Left lung (tissue), 10 donors: ENCODE measurements around the gene PAMR1. TPM values are rescaled to one million over a fixed set of nuclear protein-coding genes. Genes with fewer than 3 reads are reported as not detected.
"Not testable (repeated sequence)": the region's sequence is repeated elsewhere in the genome, so short reads cannot be mapped to it uniquely, and the experiment has no call there.

Experiments
- ATAC-seq: fragments of 200-7000 bp; cut with Tn5 transposase; one replicate; pipeline ENCODE4 v1.9.1; 2020; ENCODE audit warnings: moderate library complexity
- DNase-seq, 4 donors: peaks; one replicate each; pipeline ENCODE4 v3.0.0-alpha.2; 2013 to 2020
- H3K27ac ChIP-seq, 2 donors: fragments of 200-600 bp; sonication (generic) in 1 of 2; one replicate each; pipeline versions ENCODE4 v1.5.0 to v1.8.0; 2020 to 2021
- H3K27me3 ChIP-seq, 2 donors: fragments of 200-600 bp; sonication (generic) in 1 of 2; one replicate each; pipeline versions ENCODE4 v1.5.0 to v1.8.0; 2020 to 2021
- H3K36me3 ChIP-seq, 2 donors: fragments of 200-600 bp; sonication (generic) in 1 of 2; one replicate each; pipeline versions ENCODE4 v1.5.0 to v1.8.0; 2020 to 2021
- H3K4me1 ChIP-seq, 2 donors: fragments of 200-600 bp; one replicate each; pipeline ENCODE4 v1.8.0; 2021
- H3K4me3 ChIP-seq, 2 donors: fragments of 200-600 bp; sonication (generic) in 1 of 2; one replicate each; pipeline versions ENCODE4 v1.5.0 to v1.8.0; 2020 to 2021; ENCODE audit warnings: mild to moderate bottlenecking in 1 of 2
- H3K9me3 ChIP-seq, 2 donors: fragments of 200-600 bp; sonication (generic) in 1 of 2; one replicate each; pipeline versions ENCODE4 v1.5.0 to v1.8.0; 2020 to 2021
- intact Hi-C, 2 donors: fragments of 100-400 bp; cut with DNase I; formaldehyde crosslinking; loops; one replicate each; pipeline versions ENCODE4 v1.11.2 to v1.14.2; 2022
- polyA plus RNA-seq, 6 donors: library from polyadenylated mRNA; unstranded; fragments of 120-200 nt; gene quantifications; one replicate each; pipeline ENCODE4 v1.2.1, GENCODE V29; 2013; ENCODE audit not compliant: insufficient read length in 6 of 6
- total RNA-seq, 2 donors: library from RNA; stranded (reverse); fragmentation: NEBNext Ultra II Directional; extraction: Animal tissue kit (Norgen Biotek cat#: 25700); gene quantifications; one replicate each; pipeline ENCODE4 v1.2.1, GENCODE V29; 2021
- TF ChIP-seq, protein P1 (sequence below), 2 donors: fragments of 200-600 bp; sonication (generic) in 1 of 2; IDR thresholded peaks; one replicate each; pipeline versions ENCODE4 v1.5.0 to v1.8.0; 2021; ENCODE audit warnings: antibody characterized with exemption in 2 of 2
- donor health status: DM: no; HTN: yes; CAD: no.
- donor health status: DM: no; HTN: no; CAD: no.

Gene PAMR1
- total and polyA plus RNA-seq, 8 donors = 0.65 to 14.4 (median 9.1) TPM

GRCh38 chr11:35524780-35525179, 636 bp downstream of the PAMR1 start:
- TF ChIP-seq, protein P1, sequence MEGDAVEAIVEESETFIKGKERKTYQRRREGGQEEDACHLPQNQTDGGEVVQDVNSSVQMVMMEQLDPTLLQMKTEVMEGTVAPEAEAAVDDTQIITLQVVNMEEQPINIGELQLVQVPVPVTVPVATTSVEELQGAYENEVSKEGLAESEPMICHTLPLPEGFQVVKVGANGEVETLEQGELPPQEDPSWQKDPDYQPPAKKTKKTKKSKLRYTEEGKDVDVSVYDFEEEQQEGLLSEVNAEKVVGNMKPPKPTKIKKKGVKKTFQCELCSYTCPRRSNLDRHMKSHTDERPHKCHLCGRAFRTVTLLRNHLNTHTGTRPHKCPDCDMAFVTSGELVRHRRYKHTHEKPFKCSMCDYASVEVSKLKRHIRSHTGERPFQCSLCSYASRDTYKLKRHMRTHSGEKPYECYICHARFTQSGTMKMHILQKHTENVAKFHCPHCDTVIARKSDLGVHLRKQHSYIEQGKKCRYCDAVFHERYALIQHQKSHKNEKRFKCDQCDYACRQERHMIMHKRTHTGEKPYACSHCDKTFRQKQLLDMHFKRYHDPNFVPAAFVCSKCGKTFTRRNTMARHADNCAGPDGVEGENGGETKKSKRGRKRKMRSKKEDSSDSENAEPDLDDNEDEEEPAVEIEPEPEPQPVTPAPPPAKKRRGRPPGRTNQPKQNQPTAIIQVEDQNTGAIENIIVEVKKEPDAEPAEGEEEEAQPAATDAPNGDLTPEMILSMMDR (IDR thresholded peaks at IDR 0.05) = no peak
- intact Hi-C loops = no loop called here
- no peaks in the 10 kb centered on the region for H3K4me1 ChIP-seq
- peaks cover 8 to 66% of the 10 kb centered on the region in 2 donors for H3K27me3 ChIP-seq
- no peak overlapping the region for H3K27ac ChIP-seq
- DNase-seq (no peak), ATAC-seq (no peak)
- H3K36me3 ChIP-seq = no peaks in the 10 kb centered on the region
- H3K4me3 ChIP-seq = no peak overlapping the region
- H3K9me3 ChIP-seq = no peaks in the 10 kb centered on the region

DNA sequence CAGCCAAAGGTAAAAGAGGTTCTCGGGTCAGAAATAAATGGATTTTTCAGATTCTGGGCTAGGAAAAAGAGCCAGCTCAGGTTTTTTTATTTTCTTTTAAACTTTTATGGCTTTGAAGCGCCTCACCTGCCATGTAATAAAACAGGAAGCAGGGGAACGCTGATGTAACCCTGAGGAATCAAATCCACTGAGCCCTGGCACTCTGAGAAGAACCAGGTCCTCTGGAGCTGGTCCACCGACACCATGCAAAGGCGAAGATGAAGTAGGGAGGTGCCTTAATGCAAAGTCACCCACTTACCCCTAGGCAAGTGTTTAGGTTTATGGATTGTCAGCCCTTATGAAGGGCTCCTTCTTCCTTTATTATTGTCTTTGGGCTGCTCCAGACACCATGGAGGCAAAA, 1.6 kb downstream of the PAMR1 start:
- Histone ChIP-seq H3K27ac (no peak overlapping the region), H3K27me3 (peaks cover 8 to 66% of the 10 kb centered on the region in 2 donors), H3K4me3 (no peak overlapping the region), H3K9me3 (no peaks in the 10 kb centered on the region), H3K4me1 (no peaks in the 10 kb centered on the region), H3K36me3 (no peaks in the 10 kb centered on the region)
- DNase-seq (no peak), ATAC-seq (no peak)
- intact Hi-C loops = no loop called here
- TF ChIP-seq, protein P1 (IDR thresholded peaks at IDR 0.05) = no peak

GRCh38 chr11:35523331-35523768, 2.1 kb downstream of the PAMR1 start:
- DNase-seq = no peak
- Histone ChIP-seq H3K27ac (no peak overlapping the region), H3K4me1 (no peaks in the 10 kb centered on the region), H3K36me3 (no peaks in the 10 kb centered on the region), H3K27me3 (peaks cover 8 to 68% of the 10 kb centered on the region in 2 donors), H3K4me3 (no peak overlapping the region), H3K9me3 (no peaks in the 10 kb centered on the region)
- intact Hi-C loops = no loop called here
- no peak for ATAC-seq
- TF ChIP-seq, protein P1 (IDR thresholded peaks at IDR 0.05) = no peak

DNA sequence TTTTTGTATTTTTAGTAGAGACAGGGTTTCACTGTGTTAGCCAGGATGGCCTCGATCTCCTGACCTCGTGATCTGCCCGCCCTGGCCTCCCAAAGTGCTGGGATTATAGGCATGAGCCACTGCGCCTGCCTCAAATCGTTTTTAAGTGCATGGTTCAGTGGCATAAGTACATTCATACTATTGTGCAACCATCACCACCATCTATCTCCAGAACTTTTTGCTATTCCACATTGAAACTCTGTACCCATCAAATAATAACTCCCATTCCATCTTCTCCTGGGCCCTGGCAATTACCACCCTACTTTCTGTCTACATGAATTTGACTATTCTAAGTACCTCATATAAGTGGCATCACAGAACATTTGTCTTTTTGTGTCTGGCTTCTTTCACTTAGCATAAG, 3.3 kb downstream of the PAMR1 start:
- H3K9me3 ChIP-seq, H3K36me3 ChIP-seq, H3K4me1 ChIP-seq, DNase-seq, H3K4me3 ChIP-seq, ATAC-seq, intact Hi-C loops, H3K27ac ChIP-seq: not testable (repeated sequence)
- H3K27me3 ChIP-seq = peaks cover 8 to 65% of the 10 kb centered on the region in 2 donors

- Histone ChIP-seq H3K4me1 (no peaks in the 10 kb centered on the region), H3K27me3 (peaks cover 3 to 55% of the 10 kb centered on the region in 2 donors), H3K4me3 (no peak overlapping the region), H3K27ac (no peak overlapping the region), H3K9me3 (no peaks in the 10 kb centered on the region), H3K36me3 (no peaks in the 10 kb centered on the region)
- TF ChIP-seq, protein P1 (IDR thresholded peaks at IDR 0.05) = no peak
- intact Hi-C loops = no loop called here
- DNase-seq = no peak
- ATAC-seq = no peak
Observed at GRCh38 chr11:35520376-35520775, 5.0 kb downstream of the PAMR1 start.

- intact Hi-C loops = no loop called here
- Histone ChIP-seq H3K27ac (no peak overlapping the region), H3K27me3 (peaks cover 0 to 39% of the 10 kb centered on the region in 2 donors), H3K4me3 (no peak overlapping the region), H3K36me3 (no peaks in the 10 kb centered on the region), H3K9me3 (no peaks in the 10 kb centered on the region), H3K4me1 (no peaks in the 10 kb centered on the region)
- ATAC-seq (no peak), DNase-seq (no peak)
- TF ChIP-seq, protein P1 (IDR thresholded peaks at IDR 0.05) = no peak
Observed at GRCh38 chr11:35518766-35519165, 6.7 kb downstream of the PAMR1 start.
